HG02885 (cell line): Measurements from ENCODE around the gene AIM2.
"Not testable (repeated sequence)": the region's sequence is repeated elsewhere in the genome, so short reads cannot be mapped to it uniquely, and the experiment has no call there.

Experiments used
- ATAC-seq: cut with Tn5 transposase; IDR thresholded peaks from one replicate; pipeline ENCODE4 v1.9.1; 2021; ENCODE audit warnings: mild to moderate bottlenecking; ENCODE audit not compliant: unreplicated experiment, poor library complexity

The AIM2 gene, protein sequence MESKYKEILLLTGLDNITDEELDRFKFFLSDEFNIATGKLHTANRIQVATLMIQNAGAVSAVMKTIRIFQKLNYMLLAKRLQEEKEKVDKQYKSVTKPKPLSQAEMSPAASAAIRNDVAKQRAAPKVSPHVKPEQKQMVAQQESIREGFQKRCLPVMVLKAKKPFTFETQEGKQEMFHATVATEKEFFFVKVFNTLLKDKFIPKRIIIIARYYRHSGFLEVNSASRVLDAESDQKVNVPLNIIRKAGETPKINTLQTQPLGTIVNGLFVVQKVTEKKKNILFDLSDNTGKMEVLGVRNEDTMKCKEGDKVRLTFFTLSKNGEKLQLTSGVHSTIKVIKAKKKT

GRCh38 chr1:159076438-159077119 is at the start of gene AIM2:
AIM2 (minus strand) TSS chr1:159076766; CDS start chr1:159073499, 3,267 bp downstream.
- ATAC-seq = peak; percentile 80

GRCh38 chr1:159123587-159123986 is 47.0 kb upstream of the AIM2 start:
- no peak for ATAC-seq

DNA sequence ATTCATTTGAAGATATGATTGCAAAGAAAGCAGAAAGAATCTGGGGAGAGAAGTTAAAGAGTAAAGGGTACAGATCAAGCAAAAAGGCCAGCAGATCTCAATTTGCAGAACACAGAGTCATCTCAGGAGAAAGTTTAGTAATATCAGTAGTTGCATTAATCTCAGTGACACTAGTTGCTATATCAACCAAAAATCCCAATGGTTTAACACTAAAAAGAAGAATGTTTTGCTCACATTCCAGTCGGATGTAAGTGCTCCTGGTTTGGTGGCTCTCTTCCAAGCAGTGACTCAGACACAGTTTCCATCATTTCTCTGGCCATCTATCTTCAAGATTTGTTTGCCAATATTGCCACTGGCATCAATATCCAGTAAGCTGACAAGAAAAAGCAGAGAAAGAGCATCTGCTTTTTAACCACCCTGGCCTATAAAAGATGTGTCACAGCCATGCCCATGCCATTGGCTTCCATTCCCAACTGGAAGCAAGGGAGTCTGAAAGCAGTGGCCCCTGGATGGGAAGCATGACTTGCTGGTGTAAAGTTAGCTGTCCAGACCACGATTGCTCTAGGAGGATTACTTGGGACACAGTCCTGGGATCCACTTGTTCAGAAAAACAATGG is 45.5 kb upstream of the AIM2 start:
- ATAC-seq = peak; percentile 91

DNA sequence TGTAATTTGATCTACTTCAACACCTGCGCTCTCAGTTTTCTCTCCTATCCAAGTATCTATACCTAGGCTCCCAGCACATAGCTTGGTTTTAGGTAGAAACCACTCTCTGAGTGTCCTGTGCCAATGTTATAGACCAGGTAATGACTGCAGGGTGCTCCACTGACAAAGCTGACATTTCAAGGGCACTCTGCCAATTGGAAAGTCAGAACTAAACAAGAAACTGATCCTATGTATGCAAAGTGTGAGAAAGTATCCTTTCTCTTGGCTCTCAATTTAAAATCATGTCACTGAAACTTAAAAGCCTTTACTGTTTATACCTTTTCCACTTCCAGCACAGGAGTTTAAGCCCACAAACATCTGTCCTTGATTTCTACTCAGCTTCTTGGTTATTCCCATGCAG is 45.0 kb upstream of the AIM2 start:
- ATAC-seq = peak; percentile 63

GRCh38 chr1:159120317-159120716 is 43.8 kb upstream of the AIM2 start:
- ATAC-seq = no peak

- no peak for ATAC-seq
These were observed 37.2 kb upstream of the AIM2 start for GRCh38 chr1:159113596-159114433.

GRCh38 chr1:159103021-159103420 is 26.5 kb upstream of the AIM2 start:
- ATAC-seq = not testable (repeated sequence)

- no peak for ATAC-seq
These were observed 24.0 kb upstream of the AIM2 start for GRCh38 chr1:159100589-159100988.

DNA sequence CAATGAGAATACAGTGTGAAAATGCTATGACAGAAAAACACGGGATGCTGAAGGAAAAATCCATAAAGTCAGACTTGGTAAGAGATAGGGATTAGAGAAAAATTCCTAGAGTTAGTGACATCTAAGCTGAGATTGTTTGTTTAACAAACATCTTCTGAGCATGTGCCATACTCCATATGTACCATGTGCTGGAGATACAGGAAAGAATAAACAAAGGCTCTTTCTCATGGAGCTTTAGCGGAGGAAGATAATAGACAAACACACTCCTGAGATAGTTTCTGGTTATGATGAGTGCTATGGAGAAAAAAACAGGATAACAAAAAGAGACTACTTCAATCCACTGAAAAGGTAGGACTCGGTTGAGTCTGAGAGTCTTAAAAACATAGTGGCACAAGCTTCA is 22.0 kb upstream of the AIM2 start:
- no peak for ATAC-seq

DNA sequence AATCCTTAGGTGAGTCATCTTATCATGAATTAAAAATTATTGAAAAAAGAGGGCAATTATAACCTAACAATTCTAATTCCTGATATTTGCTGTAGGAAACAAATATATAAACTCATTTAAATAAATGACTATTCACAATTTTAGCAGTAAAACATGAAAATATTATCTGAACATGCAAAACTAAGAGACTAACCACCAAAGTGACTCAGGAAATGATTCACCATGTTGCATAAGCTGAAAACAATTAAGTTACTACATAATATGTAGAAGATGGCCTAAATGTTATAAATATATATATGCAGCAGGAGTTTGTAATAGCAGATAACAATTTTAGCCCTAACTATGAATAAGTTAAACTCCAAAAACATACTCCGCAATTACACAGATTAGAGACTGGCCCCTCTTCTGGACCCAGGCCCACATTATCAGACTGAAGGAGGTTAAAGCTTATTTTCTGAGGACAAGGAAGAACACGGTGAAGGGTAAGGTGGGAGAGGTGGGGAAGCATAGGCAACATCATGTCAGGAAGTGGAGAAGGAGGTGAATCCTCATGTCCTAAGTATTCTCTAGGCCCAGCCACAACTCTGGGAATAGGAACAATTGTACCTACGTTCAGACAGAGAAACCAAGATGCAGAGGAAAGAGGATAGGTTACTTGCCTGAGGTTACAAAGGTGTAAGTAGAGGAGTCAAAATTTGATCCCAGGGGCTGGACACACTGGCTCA is 15.6 kb upstream of the AIM2 start:
- ATAC-seq = no peak

- no peak for ATAC-seq
These were observed 15.1 kb upstream of the AIM2 start for GRCh38 chr1:159091607-159092031.

- no peak for ATAC-seq
These were observed 14.6 kb upstream of the AIM2 start for GRCh38 chr1:159091180-159091560.

GRCh38 chr1:159090286-159091179 is 14.0 kb upstream of the AIM2 start:
- ATAC-seq = no peak

DNA sequence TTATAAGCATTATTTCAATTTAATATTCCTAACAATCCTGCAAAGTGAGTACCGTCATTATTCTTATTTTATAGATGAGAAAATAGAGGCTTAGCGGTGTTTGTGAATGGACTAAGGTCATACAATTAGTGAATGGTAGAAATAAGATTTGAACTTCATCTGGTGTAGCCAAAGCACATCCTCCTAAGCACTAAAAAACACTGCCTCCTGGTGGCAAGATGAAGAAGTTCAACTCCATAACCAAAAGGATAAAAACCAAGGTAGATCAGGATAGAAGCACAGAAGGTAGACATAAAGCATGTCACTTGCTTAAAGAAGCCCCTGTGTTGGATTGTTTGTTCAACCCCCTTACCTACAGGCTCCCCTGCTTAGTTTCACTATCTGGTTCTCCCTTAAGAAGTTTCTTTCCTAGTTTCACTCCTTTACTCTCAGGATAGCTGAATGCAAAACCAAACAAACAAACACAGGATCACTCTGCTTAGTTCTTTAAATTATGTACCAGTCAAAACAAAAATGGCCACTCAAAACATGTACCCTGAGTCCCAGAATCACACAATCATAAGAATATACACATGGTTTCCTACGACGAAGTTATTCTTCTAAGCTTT is 12.7 kb upstream of the AIM2 start:
- peak; percentile 64 for ATAC-seq

DNA sequence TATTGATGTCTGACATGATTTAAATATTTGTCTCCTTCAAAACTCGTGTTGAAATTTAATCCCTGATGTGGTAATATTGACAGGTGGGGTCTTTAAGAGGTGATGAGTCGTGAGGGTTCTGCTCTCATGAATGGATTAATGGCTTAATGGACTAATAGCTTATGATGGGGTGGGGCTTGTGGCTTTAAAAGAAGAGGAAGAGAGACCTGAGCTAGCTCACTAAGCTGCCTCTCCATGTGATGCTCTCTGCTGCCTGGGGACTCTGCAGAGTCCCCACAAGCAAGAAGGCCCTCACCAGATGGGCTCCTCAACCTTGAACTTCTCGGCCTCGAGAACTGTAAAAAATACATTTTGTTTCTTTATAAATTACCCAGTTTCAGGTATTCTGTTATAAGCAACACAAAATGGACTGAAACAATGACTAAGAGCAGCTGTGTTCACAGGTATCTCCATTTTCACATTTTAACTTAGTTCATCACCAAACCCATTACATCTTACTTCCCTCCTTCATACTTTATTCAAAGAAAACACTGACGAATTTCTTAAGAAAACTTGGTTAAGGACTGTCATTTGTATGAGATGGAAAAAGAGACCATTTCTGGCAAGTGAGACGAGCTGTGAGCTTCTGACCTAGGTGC is 12.1 kb upstream of the AIM2 start:
- no peak for ATAC-seq

DNA sequence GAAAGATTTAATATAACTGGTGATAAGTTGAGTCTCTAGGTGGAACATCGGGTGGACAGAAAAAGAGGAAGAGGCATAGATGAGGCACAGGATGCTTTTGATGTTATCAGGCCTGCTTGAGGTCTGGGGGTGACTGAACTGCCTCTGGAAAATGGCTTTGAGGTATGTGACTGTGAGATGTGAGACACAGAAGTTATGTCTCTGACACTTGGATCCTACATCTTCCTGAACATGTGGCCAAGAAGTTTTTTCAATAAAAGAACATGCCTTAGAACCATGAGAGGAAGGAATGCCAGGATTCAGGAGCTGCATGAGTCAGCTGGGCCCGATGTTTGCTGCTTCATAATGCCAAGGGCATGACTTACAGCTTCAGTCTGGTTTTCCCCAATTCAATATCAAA is 11.5 kb upstream of the AIM2 start:
- ATAC-seq = no peak

DNA sequence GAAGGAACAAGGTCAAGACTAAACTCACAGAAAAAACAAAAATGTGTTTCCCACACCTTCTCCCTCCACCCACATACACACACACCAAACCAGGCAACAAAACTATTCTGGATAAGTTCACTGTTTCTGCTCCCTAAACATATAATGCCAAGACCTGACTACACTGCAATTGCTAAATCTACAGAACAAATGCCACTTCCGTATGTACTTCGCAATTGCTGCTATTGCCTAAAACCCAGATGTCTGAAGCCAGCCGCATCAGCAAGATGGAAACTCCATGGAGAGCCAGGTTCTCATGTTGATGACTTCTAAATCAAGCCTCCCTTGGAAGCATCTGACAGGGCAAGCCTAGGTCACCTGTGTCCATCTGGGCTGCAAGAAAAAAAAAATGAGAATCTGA is 8.3 kb upstream of the AIM2 start:
- ATAC-seq = no peak

DNA sequence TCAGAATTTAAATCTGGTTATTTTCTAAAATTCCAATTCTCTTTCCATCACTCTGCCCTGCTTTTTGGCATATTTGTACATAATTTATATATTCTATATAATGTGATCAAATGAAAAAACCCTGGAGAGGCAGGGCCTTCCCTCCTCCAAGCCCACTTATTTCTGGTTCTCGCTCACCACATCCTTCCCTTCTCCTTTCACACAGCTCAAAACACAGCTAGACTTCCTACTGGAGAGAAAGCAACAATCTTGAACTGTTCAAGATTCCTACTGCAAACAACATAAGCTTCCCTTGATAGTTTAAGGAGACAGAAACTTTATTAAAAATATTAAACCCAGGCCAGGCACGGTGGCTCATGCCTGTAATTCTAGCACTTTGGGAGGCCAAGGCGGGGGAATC is 7.6 kb upstream of the AIM2 start:
- no peak for ATAC-seq
